Activated CD8-positive, alpha-beta memory T cell treated with anti-CD3 and anti-CD28 coated beads for 1 hour (primary cell): ENCODE data around the gene ADGRB3.
"Not testable (repeated sequence)": the region's sequence is repeated elsewhere in the genome, so short reads cannot be mapped to it uniquely, and the experiment has no call there.

Source experiments
- DNase-seq, 2 donors: peaks; one replicate each; pipeline ENCODE4 v3.0.0-alpha.2; 2020; ENCODE audit warnings: low read depth in 1 of 2; ENCODE audit errors: extremely low read depth in 1 of 2

Gene ADGRB3

GRCh38 chr6:68649669-68650068, 14.6 kb downstream of the ADGRB3 start:
- DNase-seq, result no peak

- DNase-seq, result no peak
Measured at GRCh38 chr6:68650142-68650541, 15.1 kb downstream of the ADGRB3 start.

GRCh38 chr6:68651011-68651985, 16.2 kb downstream of the ADGRB3 start:
- no peak for DNase-seq

- DNase-seq, result no peak
Measured at GRCh38 chr6:68652117-68652536, 17.0 kb downstream of the ADGRB3 start.

- DNase-seq, result no peak
Measured at GRCh38 chr6:68653074-68653705, 18.1 kb downstream of the ADGRB3 start.

GRCh38 chr6:68653706-68654089, 18.6 kb downstream of the ADGRB3 start:
- DNase-seq, result no peak

GRCh38 chr6:68654134-68654533, 19.1 kb downstream of the ADGRB3 start:
- DNase-seq, result no peak

- DNase-seq, result no peak
Measured at GRCh38 chr6:68655028-68655427, 19.9 kb downstream of the ADGRB3 start.

- DNase-seq, result no peak
Measured at GRCh38 chr6:68657374-68658139, 22.5 kb downstream of the ADGRB3 start.

GRCh38 chr6:68658338-68658737, 23.3 kb downstream of the ADGRB3 start:
- no peak for DNase-seq

GRCh38 chr6:68673255-68673654, 38.2 kb downstream of the ADGRB3 start:
- DNase-seq, result no peak

- no peak for DNase-seq
Measured at GRCh38 chr6:68675548-68675947, 40.5 kb downstream of the ADGRB3 start.

GRCh38 chr6:68676094-68676493, 41.0 kb downstream of the ADGRB3 start:
- DNase-seq, result not testable (repeated sequence)

- no peak for DNase-seq
Measured at GRCh38 chr6:68677058-68677457, 42.0 kb downstream of the ADGRB3 start.

GRCh38 chr6:68679399-68679798, 44.3 kb downstream of the ADGRB3 start:
- no peak for DNase-seq

- DNase-seq, result no peak
Measured at GRCh38 chr6:68680264-68680663, 45.2 kb downstream of the ADGRB3 start.

GRCh38 chr6:68689910-68690309, 54.8 kb downstream of the ADGRB3 start:
- DNase-seq, result no peak

- no peak for DNase-seq
Measured at GRCh38 chr6:68691120-68691519, 56.0 kb downstream of the ADGRB3 start.

- DNase-seq, result no peak
Measured at GRCh38 chr6:68693271-68693670, 58.2 kb downstream of the ADGRB3 start.

GRCh38 chr6:68695403-68695802, 60.3 kb downstream of the ADGRB3 start:
- no peak for DNase-seq

- DNase-seq, result no peak
Measured at GRCh38 chr6:68695838-68696237, 60.8 kb downstream of the ADGRB3 start.
